HG03378 (cell line): ENCODE results near the gene IGF1.
"Not testable (repeated sequence)": the region's sequence is repeated elsewhere in the genome, so short reads cannot be mapped to it uniquely, and the experiment has no call there.

Experiments
- ATAC-seq: cut with Tn5 transposase; IDR thresholded peaks from one replicate; pipeline ENCODE4 v1.9.1; 2021; ENCODE audit warnings: mild to moderate bottlenecking, moderate library complexity; ENCODE audit not compliant: unreplicated experiment

IGF1 gene

DNA sequence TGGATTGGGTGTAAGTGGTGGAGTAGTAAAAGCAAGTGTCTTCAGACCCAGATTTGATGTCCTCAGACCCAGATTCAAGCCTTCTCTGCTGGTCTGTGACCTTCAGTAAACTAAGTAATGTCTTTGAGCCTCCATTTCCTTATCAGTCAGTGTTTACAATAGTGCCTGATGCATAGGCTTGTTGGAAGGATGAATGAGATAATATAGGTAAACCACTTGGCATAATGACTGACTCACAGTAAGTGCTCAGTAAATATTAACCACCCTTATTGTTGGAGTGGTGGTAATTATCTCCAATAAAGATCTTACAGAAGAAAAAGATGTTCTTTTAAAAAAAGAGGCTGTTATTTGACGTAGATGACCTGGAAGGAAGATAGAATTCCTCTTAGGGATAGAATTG lies 86.2 kb downstream of the IGF1 start:
- no peak for ATAC-seq

GRCh38 chr12:102390068-102390467 lies 90.3 kb downstream of the IGF1 start:
- ATAC-seq, result no peak

DNA sequence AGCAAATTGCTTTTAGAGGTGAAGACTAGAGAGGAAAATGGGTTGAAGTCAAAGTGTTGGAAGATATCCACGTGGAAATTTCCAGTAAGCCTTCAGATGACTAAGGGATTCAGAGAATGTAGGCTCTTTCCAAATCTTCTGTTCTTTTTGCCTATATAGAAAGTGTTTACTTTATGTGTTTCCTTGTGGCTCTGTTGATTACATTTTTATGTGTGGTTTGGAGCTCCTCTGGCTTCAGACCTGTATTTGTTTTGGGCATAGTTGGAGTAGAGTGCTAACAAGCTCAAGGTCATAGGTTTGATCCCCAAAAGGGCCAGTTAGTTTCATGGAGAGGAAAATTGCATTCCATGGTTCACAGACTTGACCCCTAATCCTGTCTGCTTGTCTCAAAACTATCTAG lies 91.9 kb downstream of the IGF1 start:
- no peak for ATAC-seq

GRCh38 chr12:102385343-102385742 lies 95.0 kb downstream of the IGF1 start:
- no peak for ATAC-seq

DNA sequence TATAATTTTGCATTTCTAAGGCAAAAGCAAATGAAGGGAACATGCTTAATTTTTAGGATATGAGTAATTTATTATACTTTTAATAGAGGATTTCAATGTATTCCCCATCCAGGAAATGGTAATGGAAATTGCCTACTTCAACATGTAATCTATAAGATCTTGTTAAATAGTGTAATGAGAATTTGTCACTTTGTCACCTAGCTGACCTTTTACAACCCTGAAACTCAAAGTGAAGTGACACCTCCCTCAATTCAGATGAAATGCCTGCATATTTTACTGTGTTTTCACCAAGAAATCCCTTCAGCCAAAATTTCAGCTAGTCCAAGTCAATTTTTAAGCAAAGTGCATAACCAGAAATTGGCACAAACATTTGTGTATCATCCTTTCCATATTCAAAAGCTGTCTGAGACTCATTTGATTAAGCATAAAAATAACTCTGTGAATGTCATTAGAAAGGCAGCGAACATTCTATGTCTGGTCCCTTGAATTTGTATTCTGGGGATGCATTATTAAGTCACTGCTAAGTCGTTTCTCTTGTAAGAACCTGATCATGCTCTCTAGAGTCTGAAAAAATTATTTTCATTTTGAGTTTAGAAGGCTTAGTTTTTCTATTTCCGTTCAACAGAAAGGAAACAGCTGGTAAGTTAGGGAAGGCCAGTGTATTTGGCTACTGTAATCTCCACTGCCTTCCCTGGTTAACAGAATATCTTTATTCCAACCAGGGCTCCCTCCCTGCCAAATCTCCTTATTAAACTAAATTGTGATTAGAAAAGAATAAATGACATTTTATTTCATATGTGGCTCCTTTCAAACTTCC lies 100.8 kb downstream of the IGF1 start:
- ATAC-seq, result no peak

- no peak for ATAC-seq
Measured at GRCh38 chr12:102376781-102377180, 103.6 kb downstream of the IGF1 start.

DNA sequence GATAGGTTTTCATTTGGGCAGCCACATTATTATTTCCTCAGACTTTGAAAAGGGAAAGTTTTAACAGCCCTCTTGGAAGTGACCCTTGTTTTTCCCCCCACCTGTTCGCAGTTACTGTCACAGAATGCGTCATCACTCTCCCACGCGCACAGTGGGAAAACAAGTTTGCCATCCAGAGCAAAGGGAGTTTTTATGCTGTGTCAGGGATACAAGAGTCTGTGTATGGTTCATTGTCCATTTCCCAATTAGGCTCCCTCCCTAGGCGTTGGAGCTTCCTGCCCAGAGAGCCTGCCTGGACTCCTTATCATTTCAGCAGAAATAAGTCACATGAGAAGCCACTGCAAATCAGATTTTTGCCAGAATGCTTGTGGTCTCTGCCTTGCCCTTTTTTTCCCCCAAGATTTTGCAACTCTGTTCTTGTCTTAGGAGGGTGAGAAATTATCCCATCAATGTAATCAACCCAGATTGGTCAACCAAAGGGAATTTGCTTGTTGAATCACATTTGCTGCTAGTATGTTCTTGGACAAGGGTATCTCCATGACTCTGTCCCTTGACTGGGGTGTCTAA lies 104.1 kb downstream of the IGF1 start:
- ATAC-seq, result no peak

- ATAC-seq, result no peak
Measured at GRCh38 chr12:102374190-102374589, 106.2 kb downstream of the IGF1 start.

GRCh38 chr12:102372087-102372486 lies 108.3 kb downstream of the IGF1 start:
- ATAC-seq, result no peak

DNA sequence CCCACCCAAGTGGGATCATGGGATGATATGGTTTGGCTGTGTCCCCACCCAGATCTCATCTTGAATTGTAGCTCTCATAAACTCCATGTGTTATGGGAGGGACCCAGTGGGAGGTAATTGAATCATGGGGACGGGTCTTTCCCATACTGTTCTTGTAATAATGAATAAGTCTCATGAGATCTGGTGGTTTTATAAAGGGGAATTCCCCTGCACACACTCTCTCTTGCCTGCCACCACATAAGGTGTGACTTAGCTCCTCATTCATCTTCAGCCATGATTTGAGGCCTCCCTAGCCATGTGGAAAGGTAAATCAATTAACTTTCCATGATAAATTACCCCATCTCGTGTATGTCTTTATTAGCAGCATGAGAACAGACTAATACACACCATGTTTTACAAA lies 109.2 kb downstream of the IGF1 start:
- no peak for ATAC-seq

DNA sequence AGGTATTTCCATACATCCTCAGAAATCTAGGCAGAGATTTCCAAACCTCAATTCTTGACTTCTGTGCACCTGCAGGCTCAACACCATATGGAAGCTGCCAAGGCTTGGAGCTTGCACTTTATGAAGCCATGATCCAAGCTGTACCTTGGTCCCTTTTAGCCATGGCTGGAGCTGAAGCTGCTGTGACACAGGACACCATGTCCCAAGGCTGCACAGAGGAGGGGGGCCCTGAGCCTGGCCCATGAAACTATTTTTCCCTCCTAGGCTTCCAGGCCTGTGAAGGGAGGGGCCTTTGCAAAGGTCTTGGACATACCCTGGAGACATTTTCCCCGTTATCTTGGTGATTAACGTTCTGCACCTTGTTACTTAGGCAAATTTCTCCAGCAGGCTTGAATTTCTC lies 110.5 kb downstream of the IGF1 start:
- no peak for ATAC-seq

GRCh38 chr12:102365365-102365764 lies 115.0 kb downstream of the IGF1 start:
- ATAC-seq, result no peak

- ATAC-seq, result no peak
Measured at GRCh38 chr12:102364709-102365108, 115.7 kb downstream of the IGF1 start.

- ATAC-seq, result no peak
Measured at GRCh38 chr12:102356690-102357089, 123.7 kb downstream of the IGF1 start.

- ATAC-seq, result not testable (repeated sequence)
Measured at GRCh38 chr12:102354281-102354680, 126.1 kb downstream of the IGF1 start.

- no peak for ATAC-seq
Measured at GRCh38 chr12:102351322-102351721, 129.0 kb downstream of the IGF1 start.

DNA sequence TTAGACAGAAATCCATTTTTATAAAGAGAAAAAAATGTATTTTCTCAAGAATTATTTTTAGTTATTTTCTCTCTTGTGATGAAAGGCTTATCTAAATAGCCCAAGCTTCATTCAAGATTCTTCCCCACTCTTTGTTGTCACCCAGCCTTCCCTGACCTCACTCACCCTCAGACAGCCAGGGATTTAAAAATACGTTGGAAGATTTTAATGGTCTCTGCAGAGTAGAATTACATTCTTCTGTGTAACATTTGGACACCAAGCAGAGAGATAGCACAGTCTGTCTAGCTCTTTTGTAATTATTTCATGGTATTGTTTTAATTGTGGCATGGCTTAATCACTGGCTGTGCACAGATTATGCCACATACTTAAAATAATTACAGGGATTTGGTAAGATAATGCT lies 130.3 kb downstream of the IGF1 start:
- ATAC-seq, result no peak

DNA sequence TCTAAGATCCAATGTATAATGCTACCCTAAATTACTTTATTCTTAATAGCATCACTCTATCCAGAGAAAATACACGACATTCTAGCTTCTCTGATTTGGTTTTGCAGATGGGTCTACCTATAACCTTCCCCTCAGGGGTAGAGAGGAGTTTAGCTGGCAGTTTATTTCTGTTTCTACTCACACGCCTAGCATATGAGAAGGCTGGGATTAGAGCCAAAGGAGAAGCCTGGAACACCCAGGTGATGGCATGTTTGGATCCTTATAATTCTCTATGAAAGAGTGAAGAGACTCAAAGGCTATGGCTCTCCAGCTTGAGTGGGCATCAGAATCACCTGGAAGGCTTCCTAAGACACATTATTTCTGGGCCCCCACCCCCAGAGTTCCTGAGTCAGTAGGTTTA lies 131.3 kb downstream of the IGF1 start:
- ATAC-seq, result no peak

DNA sequence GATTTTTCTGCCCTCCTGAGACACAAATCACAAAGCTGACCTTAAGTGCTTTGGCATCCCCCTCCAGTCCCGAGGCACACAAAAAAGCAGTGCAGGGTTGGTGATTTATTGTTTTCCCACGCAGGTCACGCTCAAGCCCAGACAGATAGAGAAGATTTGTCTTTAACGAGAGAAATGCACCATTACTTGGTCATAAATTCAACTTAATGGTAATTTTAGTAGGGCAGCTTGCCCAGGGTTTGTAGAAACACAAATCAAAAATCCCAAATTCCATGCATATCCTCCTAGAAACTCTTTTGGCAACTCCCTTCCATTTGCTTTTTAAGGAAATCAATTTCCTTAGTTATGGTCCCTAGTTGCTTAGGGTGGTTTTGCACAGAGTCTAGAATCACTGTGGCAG lies 132.6 kb downstream of the IGF1 start:
- no peak for ATAC-seq
